Peyer's patch (tissue), 4 donors: ENCODE results near the gene ACOX2.

Experiments used
- CTCF ChIP-seq, 6 experiments: fragments of 450-650 bp in 4 of 6; fragments of 200-600 bp in 2 of 6; sonication (generic) in 1 of 6; IDR thresholded peaks; one replicate each; pipeline ENCODE4 v1.5.1; 2017 to 2019; ENCODE audit warnings: antibody characterized with exemption in 6 of 6, mild to moderate bottlenecking in 3 of 6, moderate library complexity in 1 of 6
- POLR2A ChIP-seq, 2 donors: fragments of 450-650 bp; IDR thresholded peaks; one replicate each; pipeline ENCODE4 v1.5.1; 2017; ENCODE audit warnings: antibody characterized with exemption in 2 of 2, mild to moderate bottlenecking in 2 of 2, moderate library complexity in 2 of 2

GRCh38 chr3:58569287-58570001 is 32.5 kb upstream of the ACOX2 start:
- TF ChIP-seq CTCF (IDR thresholded peaks at IDR 0.05) (no peak), POLR2A (IDR thresholded peaks at IDR 0.05) (no peak)
